Measurements from ENCODE around the gene FSTL4. TPM values are rescaled to one million over a fixed set of nuclear protein-coding genes. Genes with fewer than 3 reads are reported as not detected.

Gene FSTL4
- total RNA-seq, 4 donors from 2014 or later, result 0.27 TPM; not detected in 3

GRCh38 chr5:133373121-133373870, 239.0 kb downstream of the FSTL4 start:
- Histone ChIP-seq H3K4me1 (no peaks in the 10 kb centered on the region), H3K27me3 (no peaks in the 10 kb centered on the region), H3K36me3 (no peaks in the 10 kb centered on the region), H3K4me3 (no peak overlapping the region), H3K9me3 (peaks cover 9 to 12% of the 10 kb centered on the region in 2 donors), H3K27ac (no peak overlapping the region)
- in situ Hi-C loops (cut with MboI; ENCODE audit: low pct_ligation_motif_present in 1 of 4, low pct_unique_long_range_greater_than_20kb in 1 of 4, low sequenced_read_pairs in 3 of 4), result no loop called here
- 95% methylated on average over 5 of the region's 5 CpGs; no CpG with 5 or more reads in 1 of the 2 donors for WGBS, 2 donors (ENCODE audit: low coverage in 1 of 2)
- no peak for DNase-seq
- TF ChIP-seq POLR2A (IDR thresholded peaks at IDR 0.05), result no peak
- no peak for TF ChIP-seq POLR2AphosphoS5 (IDR thresholded peaks at IDR 0.05)
- TF ChIP-seq CTCF (IDR thresholded peaks at IDR 0.05), result no peak
- no peak for TF ChIP-seq EP300 (IDR thresholded peaks at IDR 0.05; ENCODE audit: low read depth)
- intact Hi-C loops (cut with DNase I; ENCODE audit: low total_unique reads), result no loop called here

DNA sequence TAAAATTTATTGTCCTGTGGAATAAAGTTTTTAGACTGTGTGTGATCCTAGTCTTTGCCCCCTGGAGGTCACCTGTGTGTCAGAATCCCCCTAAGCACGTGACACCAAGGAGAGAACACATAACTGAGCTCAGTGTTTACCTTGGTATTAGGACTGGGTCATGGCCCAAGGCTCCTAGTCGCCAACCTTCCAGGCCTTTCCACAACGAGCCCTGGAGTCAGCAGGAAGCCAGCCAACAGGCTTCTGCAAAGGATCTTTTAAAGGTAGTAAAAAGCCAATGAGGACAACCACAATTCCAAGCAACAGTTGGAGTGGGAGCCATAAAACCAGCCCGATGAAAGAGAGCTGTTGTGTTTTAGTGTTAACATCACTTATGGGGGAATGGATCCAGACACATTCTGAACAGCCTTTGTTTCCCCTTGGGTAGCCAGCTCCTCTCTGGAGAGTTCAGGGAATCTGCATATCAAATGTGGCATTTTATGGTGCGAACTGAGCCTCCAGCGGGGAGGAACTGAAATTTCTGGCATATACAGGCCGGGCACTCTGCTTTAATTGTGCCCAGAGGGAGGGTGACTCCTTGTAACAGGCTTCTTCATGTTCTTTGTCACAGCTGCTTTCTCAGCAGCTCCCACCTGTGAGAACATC, 239.9 kb downstream of the FSTL4 start:
- Histone ChIP-seq H3K36me3 (no peaks in the 10 kb centered on the region), H3K9me3 (peaks cover 1 to 5% of the 10 kb centered on the region in 2 donors), H3K4me3 (no peak overlapping the region), H3K27me3 (no peaks in the 10 kb centered on the region), H3K4me1 (no peaks in the 10 kb centered on the region), H3K27ac (no peak overlapping the region)
- in situ Hi-C loops (cut with MboI; ENCODE audit: low pct_ligation_motif_present in 1 of 4, low pct_unique_long_range_greater_than_20kb in 1 of 4, low sequenced_read_pairs in 3 of 4) (no loop called here), intact Hi-C loops (cut with DNase I; ENCODE audit: low total_unique reads) (no loop called here)
- TF ChIP-seq POLR2A (IDR thresholded peaks at IDR 0.05) (no peak), POLR2AphosphoS5 (IDR thresholded peaks at IDR 0.05) (no peak), EP300 (IDR thresholded peaks at IDR 0.05; ENCODE audit: low read depth) (no peak), CTCF (IDR thresholded peaks at IDR 0.05) (no peak)
- DNase-seq, result no peak
- WGBS, 2 donors (ENCODE audit: low coverage in 1 of 2), result 35 to 40% methylated on average over 1 to 7 of the region's 7 CpGs

GRCh38 chr5:133371371-133372155, 240.8 kb downstream of the FSTL4 start:
- WGBS, 2 donors (ENCODE audit: low coverage in 1 of 2), result 87 to 90% methylated on average over 4 to 15 of the region's 15 CpGs
- in situ Hi-C loops (cut with MboI; ENCODE audit: low pct_ligation_motif_present in 1 of 4, low pct_unique_long_range_greater_than_20kb in 1 of 4, low sequenced_read_pairs in 3 of 4), result no loop called here
- Histone ChIP-seq H3K27ac (no peak overlapping the region), H3K4me1 (no peaks in the 10 kb centered on the region), H3K9me3 (no peaks in the 10 kb centered on the region), H3K4me3 (no peak overlapping the region), H3K36me3 (no peaks in the 10 kb centered on the region), H3K27me3 (no peaks in the 10 kb centered on the region)
- TF ChIP-seq CTCF (IDR thresholded peaks at IDR 0.05) (no peak), POLR2AphosphoS5 (IDR thresholded peaks at IDR 0.05) (no peak), POLR2A (IDR thresholded peaks at IDR 0.05) (no peak), EP300 (IDR thresholded peaks at IDR 0.05; ENCODE audit: low read depth) (no peak)
- DNase-seq, result no peak
- intact Hi-C loops (cut with DNase I; ENCODE audit: low total_unique reads), result no loop called here

DNA sequence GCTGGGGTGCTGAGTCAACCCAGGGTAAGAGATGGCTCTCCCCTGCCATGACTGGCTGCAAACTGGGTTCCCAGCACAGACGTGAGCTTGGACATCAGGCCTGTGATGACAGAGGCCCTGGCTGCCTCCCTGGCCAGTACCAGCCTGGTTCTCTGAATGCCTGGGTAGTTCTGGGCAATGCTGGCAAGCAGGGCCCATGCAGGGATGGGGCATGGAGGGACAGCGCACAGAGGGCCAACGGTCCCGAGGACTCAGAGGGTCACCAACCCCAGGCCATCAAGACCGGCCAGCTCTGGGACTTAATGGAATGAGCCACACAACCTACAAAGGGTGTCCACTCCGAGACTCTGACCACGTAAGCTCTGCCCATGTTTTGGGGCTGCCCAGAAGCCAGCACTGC, 241.4 kb downstream of the FSTL4 start:
- Histone ChIP-seq H3K4me1 (no peaks in the 10 kb centered on the region), H3K9me3 (no peaks in the 10 kb centered on the region), H3K36me3 (no peaks in the 10 kb centered on the region), H3K4me3 (no peak overlapping the region), H3K27me3 (no peaks in the 10 kb centered on the region), H3K27ac (no peak overlapping the region)
- no peak for DNase-seq
- WGBS, 2 donors (ENCODE audit: low coverage in 1 of 2), result 90% methylated on average over 6 of the region's 7 CpGs; no CpG with 5 or more reads in 1 of the 2 donors
- in situ Hi-C loops (cut with MboI; ENCODE audit: low pct_ligation_motif_present in 1 of 4, low pct_unique_long_range_greater_than_20kb in 1 of 4, low sequenced_read_pairs in 3 of 4), result no loop called here
- intact Hi-C loops (cut with DNase I; ENCODE audit: low total_unique reads), result no loop called here
- TF ChIP-seq POLR2A (IDR thresholded peaks at IDR 0.05) (no peak), POLR2AphosphoS5 (IDR thresholded peaks at IDR 0.05) (no peak), EP300 (IDR thresholded peaks at IDR 0.05; ENCODE audit: low read depth) (no peak), CTCF (IDR thresholded peaks at IDR 0.05) (no peak)

Data from transverse colon (tissue), 4 donors.